GM12892 (cell line): ENCODE measurements around the gene PIK3R6.

ENCODE experiments used
- DNase-seq: peaks from one replicate; pipeline ENCODE4 v3.0.0; 2011; ENCODE audit not compliant: insufficient read length
- FAIRE-seq: peaks from 2 replicates; lab custom pipeline; 2011; peaks lifted over from hg19 to GRCh38; lab: Jason Lieb, UNC
- POLR2A ChIP-seq: IDR thresholded peaks from 2 replicates; pipeline ENCODE4 v1.6.1; 2011; ENCODE audit warnings: low read depth, low read length, control low read depth
- POLR2AphosphoS5 ChIP-seq: IDR thresholded peaks from 2 replicates; pipeline ENCODE4 v1.6.1; 2011; ENCODE audit warnings: low read depth, low read length, control low read depth
- TAF1 ChIP-seq: IDR thresholded peaks from 2 replicates; pipeline ENCODE4 v1.6.1; 2011; ENCODE audit warnings: low read depth, mild to moderate bottlenecking, control low read depth, low read length, borderline replicate concordance

The PIK3R6 gene

DNA sequence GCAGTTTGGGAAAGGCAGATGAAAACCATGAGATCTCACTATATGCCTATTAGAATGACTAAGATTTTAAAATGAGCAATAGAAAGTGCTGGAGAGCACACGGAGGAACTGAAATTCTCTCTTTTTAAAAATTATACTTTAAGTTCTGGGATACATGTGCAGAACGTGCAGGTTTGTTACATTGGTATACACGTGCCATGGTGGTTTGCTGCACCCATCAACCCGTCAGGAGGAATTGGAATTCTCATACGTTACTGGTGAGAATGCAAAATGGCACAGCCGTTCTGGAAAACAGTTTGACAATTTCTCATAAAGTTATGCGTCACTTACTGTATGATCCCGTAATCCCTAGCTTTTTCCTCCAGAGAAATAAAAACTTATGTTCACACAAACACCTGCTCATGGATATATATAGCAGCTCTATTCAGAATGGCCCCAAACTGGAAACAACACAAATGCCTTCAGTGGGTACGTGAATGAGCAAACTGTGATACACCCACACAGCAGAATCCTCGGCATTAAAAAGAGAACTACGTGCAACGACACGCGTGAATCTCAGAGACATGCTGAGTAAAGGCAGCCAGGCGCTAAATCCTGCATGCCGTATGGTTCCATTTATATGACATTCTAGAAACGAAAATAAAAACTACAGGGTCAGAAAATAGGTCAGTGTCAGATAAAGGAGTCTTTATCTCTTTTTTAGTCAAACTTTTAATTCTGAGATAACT lies 11.8 kb downstream of the PIK3R6 start:
- FAIRE-seq (peak; percentile 97), DNase-seq (no peak)
- TF ChIP-seq POLR2A, result peak; percentile 36; the same call in 1 of the 2 replicates
- TF ChIP-seq TAF1, result no peak

DNA sequence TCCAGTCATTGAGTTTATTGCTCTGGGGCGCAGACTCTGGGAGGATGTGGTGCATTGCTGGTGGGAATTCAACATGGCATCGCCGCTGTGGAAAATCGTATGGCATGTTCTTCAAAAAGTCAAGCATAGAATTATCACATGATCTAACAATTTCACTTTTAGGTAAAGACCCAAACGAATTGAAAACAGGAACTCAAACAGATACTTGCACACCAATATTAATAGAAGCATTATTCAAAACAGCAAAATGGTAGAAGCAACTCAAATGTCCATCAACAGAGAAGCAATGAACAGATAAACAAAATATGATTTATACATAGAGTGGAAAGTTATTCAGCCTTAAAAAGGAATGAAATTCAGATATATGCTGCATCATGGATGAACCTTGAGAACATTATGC lies 15.9 kb downstream of the PIK3R6 start:
- TF ChIP-seq POLR2A (no peak), TAF1 (no peak), POLR2AphosphoS5 (no peak)
- no peak for DNase-seq
- FAIRE-seq, result peak; percentile 86

GRCh38 chr17:8849311-8850041 lies 18.0 kb downstream of the PIK3R6 start:
- no peak for DNase-seq
- no peak for TF ChIP-seq POLR2A
- no peak for TF ChIP-seq TAF1
- no peak for TF ChIP-seq POLR2AphosphoS5
- FAIRE-seq, result no peak

DNA sequence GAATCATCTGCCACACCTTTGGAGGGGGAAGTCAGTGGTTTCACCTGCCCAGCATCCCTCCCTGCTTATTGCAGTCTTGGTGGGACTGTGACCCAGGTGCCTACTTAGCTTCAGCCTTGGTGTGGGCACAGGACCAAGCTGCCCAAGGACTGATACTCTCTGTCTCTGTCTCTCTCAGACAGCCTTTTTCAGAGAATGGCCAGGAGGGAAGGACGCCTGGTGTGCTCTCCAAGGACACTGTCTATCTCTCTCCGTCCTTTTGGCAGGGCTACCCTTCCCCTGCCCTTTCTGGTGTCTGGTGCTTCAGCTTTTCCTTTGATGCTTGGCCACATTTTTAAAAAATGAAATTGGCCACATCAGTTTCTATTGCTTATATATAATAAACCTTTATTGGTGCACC lies 19.6 kb downstream of the PIK3R6 start:
- peak; percentile 17 for FAIRE-seq
- no peak for DNase-seq
- TF ChIP-seq TAF1, result no peak

GRCh38 chr17:8846768-8847211 lies 20.7 kb downstream of the PIK3R6 start:
- FAIRE-seq (peak; percentile 78), DNase-seq (no peak)
- TF ChIP-seq POLR2A, result no peak; the same call in 1 of the 2 replicates
- TF ChIP-seq POLR2AphosphoS5, result peak; percentile 43; the same call in 1 of the 2 replicates

DNA sequence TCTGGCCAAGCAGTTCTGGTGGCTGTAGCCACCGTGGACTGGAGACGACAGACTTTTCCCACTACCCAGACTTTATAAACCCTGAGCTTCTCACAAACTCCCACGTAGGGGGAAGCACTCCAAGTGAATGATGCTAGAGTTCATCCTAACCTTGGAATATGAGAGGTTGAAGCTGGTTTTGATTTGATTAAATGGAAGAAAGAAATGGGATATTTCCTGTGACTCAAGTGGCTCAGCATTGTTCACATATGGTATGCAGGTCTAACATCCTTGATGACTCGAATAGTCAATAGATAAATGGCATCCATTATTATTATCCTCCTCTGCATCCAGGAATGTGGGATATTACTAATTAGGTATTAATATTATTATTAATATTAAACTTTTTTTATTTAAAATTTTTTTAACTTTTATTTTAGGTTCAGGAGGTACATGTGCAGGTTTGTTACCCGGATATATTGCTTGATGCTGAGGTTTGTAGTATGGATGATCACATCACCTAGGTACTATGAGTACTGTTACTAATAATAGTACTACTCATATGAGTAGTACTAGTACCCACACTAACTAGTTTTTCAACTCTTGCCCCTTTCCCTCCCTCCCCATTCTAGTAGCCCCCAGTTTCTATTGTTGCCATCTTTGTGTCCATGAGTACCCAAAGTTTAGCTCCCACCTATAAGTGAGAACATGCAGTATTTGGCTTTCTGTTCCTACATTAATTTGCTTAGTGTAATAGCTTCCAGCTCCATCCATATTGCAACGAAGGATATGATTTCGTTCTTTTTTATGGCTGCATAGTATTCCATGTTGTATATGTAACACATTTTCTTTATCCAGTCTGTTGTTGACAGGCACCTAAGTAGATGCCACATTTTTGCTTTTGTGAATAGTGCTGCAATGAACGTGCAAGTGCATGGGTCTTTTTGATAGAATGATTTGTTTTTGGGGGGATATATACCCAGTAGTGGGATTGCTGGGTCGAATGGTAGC lies 22.9 kb downstream of the PIK3R6 start:
- DNase-seq, result no peak
- TF ChIP-seq POLR2A (no peak), TAF1 (no peak), POLR2AphosphoS5 (no peak)
- FAIRE-seq, result peak; percentile 77

GRCh38 chr17:8843344-8843743 lies 24.1 kb downstream of the PIK3R6 start:
- DNase-seq (no peak), FAIRE-seq (no peak)
- TF ChIP-seq TAF1 (no peak), POLR2AphosphoS5 (no peak), POLR2A (no peak; the same call in 1 of the 2 replicates)

- DNase-seq (no peak), FAIRE-seq (no peak)
- TF ChIP-seq TAF1 (no peak), POLR2AphosphoS5 (no peak), POLR2A (no peak)
Observed at GRCh38 chr17:8841844-8842243, 25.6 kb downstream of the PIK3R6 start.

GRCh38 chr17:8839410-8839935 lies 28.0 kb downstream of the PIK3R6 start:
- FAIRE-seq, result no peak
- TF ChIP-seq POLR2AphosphoS5 (no peak), TAF1 (no peak), POLR2A (no peak)
- no peak for DNase-seq

DNA sequence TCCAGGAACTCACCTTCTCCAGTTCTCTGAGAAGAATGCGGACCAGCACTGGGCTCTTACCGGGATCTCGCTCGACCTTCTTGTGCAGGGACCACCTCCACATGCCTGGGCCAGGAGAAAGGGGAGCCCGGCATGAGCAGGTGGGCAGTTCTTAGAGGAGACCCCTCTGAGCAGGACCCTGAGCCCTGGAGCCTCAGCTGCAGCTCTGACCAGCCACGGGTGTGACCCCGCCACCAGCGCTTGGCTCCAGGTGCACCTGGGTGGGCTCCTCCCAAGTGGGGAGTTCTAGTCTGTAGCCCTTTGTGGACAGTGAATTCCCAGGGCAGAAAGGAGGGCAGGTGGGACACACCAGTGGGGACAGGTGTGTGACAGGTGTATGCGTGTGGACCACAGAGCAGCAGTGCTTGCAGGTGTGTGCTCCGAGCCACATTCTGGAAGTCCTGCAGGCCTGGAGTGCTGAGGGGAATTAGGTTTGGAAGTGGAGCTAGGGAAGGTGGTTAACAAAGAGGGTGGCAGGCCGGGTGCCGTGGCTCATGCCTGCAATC lies 28.9 kb downstream of the PIK3R6 start:
- TF ChIP-seq POLR2AphosphoS5 (no peak), POLR2A (peak; percentile 8; the same call in 1 of the 2 replicates)
- DNase-seq (no peak), FAIRE-seq (no peak)
